HEK293T (cell line): ENCODE results near the gene LSAMP.
"Not testable (repeated sequence)": the region's sequence is repeated elsewhere in the genome, so short reads cannot be mapped to it uniquely, and the experiment has no call there.

ENCODE experiments used
- CTCF ChIA-PET: fragments of 350-600 bp; formaldehyde crosslinking; extraction: SDS; loops from one replicate; lab custom pipeline; 2021; ENCODE audit warnings: antibody characterized with exemption, inconsistent platforms; lab: Yijun Ruan, JAX
- POLR2A ChIA-PET: fragments of 350-600 bp; formaldehyde crosslinking; extraction: SDS; loops from one replicate; lab custom pipeline; 2020; ENCODE audit warnings: antibody characterized with exemption, inconsistent platforms; lab: Yijun Ruan, JAX
- DNase-seq: peaks from one replicate; pipeline ENCODE4 v3.0.0; 2012; ENCODE audit warnings: mixed read lengths; ENCODE audit errors: extremely low spot score
- ARNT ChIP-seq: fragments of 450-650 bp; IDR thresholded peaks from 2 replicates; pipeline ENCODE4 v1.6.1; 2017; ENCODE audit warnings: mild to moderate bottlenecking
- BHLHE40 ChIP-seq: fragments of 450-650 bp; IDR thresholded peaks from 2 replicates; pipeline ENCODE4 v1.6.1; 2016; ENCODE audit warnings: mild to moderate bottlenecking, moderate library complexity, borderline replicate concordance
- CTBP1 ChIP-seq: fragments of 450-650 bp; IDR thresholded peaks from 2 replicates; pipeline ENCODE4 v1.6.1; 2016; ENCODE audit warnings: borderline replicate concordance
- ELF4 ChIP-seq: fragments of 450-650 bp; IDR thresholded peaks from 2 replicates; pipeline ENCODE4 v1.6.1; 2017; ENCODE audit warnings: antibody characterized with exemption
- FOXA1 ChIP-seq: fragments of 450-650 bp; IDR thresholded peaks from 2 replicates; pipeline ENCODE4 v1.6.1; 2016; ENCODE audit warnings: mild to moderate bottlenecking
- FOXK2 ChIP-seq: fragments of 450-650 bp; IDR thresholded peaks from 2 replicates; pipeline ENCODE4 v1.6.1; 2016; ENCODE audit warnings: mild to moderate bottlenecking
- FOXM1 ChIP-seq: fragments of 450-650 bp; IDR thresholded peaks from 2 replicates; pipeline ENCODE4 v1.6.1; 2017; ENCODE audit warnings: mild to moderate bottlenecking, borderline replicate concordance
- HDGF ChIP-seq: fragments of 450-650 bp; IDR thresholded peaks from 2 replicates; pipeline ENCODE4 v1.6.1; 2017; ENCODE audit warnings: antibody characterized with exemption, borderline replicate concordance
- L3MBTL2 ChIP-seq: fragments of 450-650 bp; conservative IDR thresholded peaks from 2 replicates; pipeline ENCODE4 v1.6.1; 2016; ENCODE audit warnings: mild to moderate bottlenecking
- LEF1 ChIP-seq: fragments of 450-650 bp; IDR thresholded peaks from 2 replicates; pipeline ENCODE4 v1.6.1; 2017; ENCODE audit warnings: mild to moderate bottlenecking, borderline replicate concordance
- NFRKB ChIP-seq: fragments of 450-650 bp; IDR thresholded peaks from 2 replicates; pipeline ENCODE4 v1.6.1; 2016; ENCODE audit warnings: mild to moderate bottlenecking, moderate library complexity
- PKNOX1 ChIP-seq: fragments of 450-650 bp; IDR thresholded peaks from 2 replicates; pipeline ENCODE4 v1.6.1; 2016
- SP1 ChIP-seq: fragments of 450-650 bp; IDR thresholded peaks from 2 replicates; pipeline ENCODE4 v1.6.1; 2017
- SUZ12 ChIP-seq: fragments of 450-650 bp; IDR thresholded peaks from 2 replicates; pipeline ENCODE4 v1.6.1; 2016; ENCODE audit warnings: mild to moderate bottlenecking
- TARDBP ChIP-seq: fragments of 450-650 bp; IDR thresholded peaks from 2 replicates; pipeline ENCODE4 v1.6.1; 2016
- ZNF384 ChIP-seq: fragments of 450-650 bp; IDR thresholded peaks from 2 replicates; pipeline ENCODE4 v1.6.1; 2016

Gene LSAMP

GRCh38 chr3:115806501-115806900 lies 638.8 kb downstream of the LSAMP start:
- ChIA-PET CTCF (interaction anchor here (0.6 kb wide), 1 partner anchor 1422 kb away, joined by 3 read pairs; no protein-coding TSS in a partner anchor), POLR2A (no interaction called here)
- no peak for DNase-seq
- no peak for TF ChIP-seq SP1
- no peak for TF ChIP-seq BHLHE40
- no peak for TF ChIP-seq TARDBP
- no peak for TF ChIP-seq FOXA1
- TF ChIP-seq ARNT, result no peak
- TF ChIP-seq FOXK2, result no peak
- no peak for TF ChIP-seq LEF1
- TF ChIP-seq SUZ12, result no peak
- no peak for TF ChIP-seq CTBP1
- TF ChIP-seq NFRKB, result no peak
- no peak for TF ChIP-seq ELF4
- TF ChIP-seq HDGF, result no peak
- TF ChIP-seq ZNF384, result no peak
- TF ChIP-seq L3MBTL2, result no peak
- TF ChIP-seq FOXM1, result no peak
- no peak for TF ChIP-seq PKNOX1

GRCh38 chr3:115805520-115805919 lies 639.8 kb downstream of the LSAMP start:
- no peak for TF ChIP-seq ELF4
- no peak for TF ChIP-seq FOXM1
- no peak for TF ChIP-seq FOXK2
- TF ChIP-seq SUZ12, result no peak
- no peak for TF ChIP-seq LEF1
- no peak for TF ChIP-seq L3MBTL2
- TF ChIP-seq HDGF, result no peak
- TF ChIP-seq ZNF384, result no peak
- DNase-seq, result no peak
- ChIA-PET POLR2A (no interaction called here), CTCF (no interaction called here)

GRCh38 chr3:115804713-115805119 lies 640.6 kb downstream of the LSAMP start:
- no peak for DNase-seq
- POLR2A ChIA-PET, result interaction anchor here (2.5 kb wide), 1 partner anchor 20 kb away, joined by 8 read pairs; no protein-coding TSS in a partner anchor
- CTCF ChIA-PET, result no interaction called here
- TF ChIP-seq L3MBTL2 (no peak), LEF1 (no peak), FOXM1 (no peak), FOXA1 (no peak), ELF4 (no peak), FOXK2 (no peak), BHLHE40 (no peak), NFRKB (no peak), HDGF (no peak), CTBP1 (no peak), ARNT (no peak), PKNOX1 (no peak), ZNF384 (no peak), SUZ12 (no peak)

GRCh38 chr3:115804200-115804599 lies 641.1 kb downstream of the LSAMP start:
- CTCF ChIA-PET, result no interaction called here
- POLR2A ChIA-PET, result interaction anchor here (2.5 kb wide), 1 partner anchor 20 kb away, joined by 8 read pairs; no protein-coding TSS in a partner anchor
- TF ChIP-seq HDGF, result no peak
- TF ChIP-seq SUZ12, result no peak
- no peak for TF ChIP-seq BHLHE40
- TF ChIP-seq TARDBP, result no peak
- no peak for TF ChIP-seq CTBP1
- no peak for TF ChIP-seq FOXM1
- no peak for TF ChIP-seq FOXA1
- TF ChIP-seq ZNF384, result no peak
- no peak for TF ChIP-seq ELF4
- TF ChIP-seq ARNT, result no peak
- TF ChIP-seq LEF1, result no peak
- no peak for TF ChIP-seq NFRKB
- TF ChIP-seq L3MBTL2, result no peak
- TF ChIP-seq PKNOX1, result no peak
- TF ChIP-seq SP1, result no peak
- DNase-seq, result no peak

- ChIA-PET CTCF (no interaction called here), POLR2A (interaction anchor here (1.4 to 2.5 kb wide), 2 partner anchors 19 to 657 kb away, joined by 3 to 8 read pairs; no protein-coding TSS in a partner anchor)
- TF ChIP-seq ELF4 (no peak), CTBP1 (no peak), NFRKB (no peak), FOXA1 (no peak), SP1 (no peak), TARDBP (no peak), PKNOX1 (no peak), ZNF384 (no peak), FOXK2 (no peak)
- DNase-seq, result no peak
These were observed 641.6 kb downstream of the LSAMP start for GRCh38 chr3:115803661-115804060.

- TF ChIP-seq ELF4 (no peak), CTBP1 (no peak), FOXK2 (no peak), NFRKB (no peak), TARDBP (no peak), SP1 (no peak), SUZ12 (no peak), LEF1 (no peak), L3MBTL2 (no peak), FOXA1 (no peak), ZNF384 (no peak), ARNT (no peak), HDGF (no peak), FOXM1 (no peak)
- DNase-seq, result no peak
- ChIA-PET POLR2A (no interaction called here), CTCF (no interaction called here)
These were observed 644.7 kb downstream of the LSAMP start for GRCh38 chr3:115800489-115801075.

- CTCF ChIA-PET, DNase-seq, POLR2A ChIA-PET: not testable (repeated sequence)
These were observed 645.2 kb downstream of the LSAMP start for GRCh38 chr3:115800065-115800464.
